Gastroesophageal sphincter (tissue), 4 donors: ENCODE measurements around the gene MAP2K6. TPM values are rescaled to one million over a fixed set of nuclear protein-coding genes. Genes with fewer than 3 reads are reported as not detected.

Experiments
- ATAC-seq: fragments of 150-250 bp; one replicate; pipeline ENCODE4 v1.9.1; 2016; ENCODE audit warnings: mild to moderate bottlenecking, moderate library complexity
- H3K27ac ChIP-seq, 4 donors: fragments of 200-600 bp; sonication (generic) in 3 of 4; 1 replicate in 3 of 4; 2 replicates in 1 of 4; pipeline ENCODE4 v1.5.1; 2016 to 2019
- H3K27me3 ChIP-seq: fragments of 200-600 bp; sonication (generic); one replicate; pipeline ENCODE4 v1.5.1; 2019
- H3K36me3 ChIP-seq, 2 donors: fragments of 200-600 bp; sonication (generic); one replicate each; pipeline ENCODE4 v1.5.1; 2019; ENCODE audit warnings: control low read depth in 1 of 2
- H3K4me1 ChIP-seq, 3 donors: fragments of 200-600 bp; sonication (generic); 1 replicate in 2 of 3; 2 replicates in 1 of 3; pipeline ENCODE4 v1.5.1; 2016 to 2019; ENCODE audit warnings: control low read depth in 2 of 3
- H3K4me3 ChIP-seq, 2 donors: fragments of 200-600 bp; sonication (generic); one replicate each; pipeline ENCODE4 v1.5.1; 2019; ENCODE audit warnings: mild to moderate bottlenecking in 1 of 2, moderate library complexity in 1 of 2
- H3K9me3 ChIP-seq, 3 donors: fragments of 200-600 bp; sonication (generic); one replicate each; pipeline ENCODE4 v1.5.1; 2017 to 2019; ENCODE audit warnings: control low read depth in 2 of 3
- EP300 ChIP-seq: sonication (generic); formaldehyde crosslinking; IDR thresholded peaks from one replicate; pipeline ENCODE4 v1.6.1; 2017; ENCODE audit warnings: antibody characterized with exemption, mild to moderate bottlenecking
- POLR2A ChIP-seq, 2 donors: fragments of 450-650 bp; IDR thresholded peaks; one replicate each; pipeline ENCODE4 v1.6.1; 2017; ENCODE audit warnings: antibody characterized with exemption in 2 of 2, mild to moderate bottlenecking in 2 of 2, moderate library complexity in 1 of 2
- POLR2AphosphoS5 ChIP-seq: sonication (generic); formaldehyde crosslinking; IDR thresholded peaks from one replicate; pipeline ENCODE4 v1.6.1; 2017; ENCODE audit warnings: antibody characterized with exemption
- WGBS, 2 donors: methylation state at CpG; one replicate each; pipeline ENCODE4 v1.1.5; 2018; ENCODE audit warnings: low coverage in 1 of 2; 5-methylcytosine and 5-hydroxymethylcytosine counted together
- total RNA-seq, 4 donors: library from RNA; depleted of rRNA; stranded (reverse); fragments of >200 nt; gene quantifications; one replicate each; pipeline ENCODE4 v1.1.0, GENCODE V29; 2016
- TF ChIP-seq, protein P1 (sequence below), 4 experiments: fragments of 200-600 bp in 2 of 4; fragments of 450-650 bp in 2 of 4; sonication (generic) in 1 of 4; IDR thresholded peaks; one replicate each; pipeline ENCODE4 v1.5.1; 2017 to 2019; ENCODE audit warnings: antibody characterized with exemption in 4 of 4, mild to moderate bottlenecking in 2 of 4, moderate library complexity in 2 of 4

MAP2K6 gene
- total RNA-seq, 4 donors from 2014 or later, result 0.69 to 8.7 (median 2.4) TPM

DNA sequence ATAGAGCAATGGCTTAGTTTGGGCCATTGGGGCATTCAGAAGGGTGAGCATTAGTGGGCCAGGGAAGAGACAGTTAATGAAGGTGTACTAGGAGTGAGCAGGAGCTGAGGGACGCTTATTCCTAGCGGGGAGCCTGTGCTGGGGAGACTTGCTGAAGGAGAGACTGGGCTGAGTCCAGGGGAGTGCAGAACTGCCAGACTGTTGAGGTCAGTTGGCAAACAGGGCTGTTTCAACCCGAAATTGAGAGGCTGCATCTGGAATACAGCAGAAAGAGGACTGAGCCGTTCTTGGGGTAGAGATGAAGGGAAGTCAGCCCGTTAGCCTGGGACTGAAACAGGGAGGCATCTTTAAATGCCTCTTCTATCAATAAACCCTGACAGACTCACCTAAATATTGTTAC is 33.2 kb downstream of the MAP2K6 start:
- H3K4me3 ChIP-seq, result peak overlapping the region in 1 of 2 donors; percentile 15
- no peaks in the 10 kb centered on the region for H3K36me3 ChIP-seq
- H3K27me3 ChIP-seq, result no peaks in the 10 kb centered on the region
- no peaks in the 10 kb centered on the region for H3K9me3 ChIP-seq
- peak overlapping the region in 2 of 4 donors; percentile 39 to 49 for H3K27ac ChIP-seq
- ATAC-seq, result no peak
- peaks cover 0 to 20% (median 7%) of the 10 kb centered on the region in 3 donors for H3K4me1 ChIP-seq
- 40 to 44% methylated on average over 3 to 5 of the region's 5 CpGs for WGBS, 2 donors
- TF ChIP-seq EP300, result no peak
- TF ChIP-seq, protein P1, sequence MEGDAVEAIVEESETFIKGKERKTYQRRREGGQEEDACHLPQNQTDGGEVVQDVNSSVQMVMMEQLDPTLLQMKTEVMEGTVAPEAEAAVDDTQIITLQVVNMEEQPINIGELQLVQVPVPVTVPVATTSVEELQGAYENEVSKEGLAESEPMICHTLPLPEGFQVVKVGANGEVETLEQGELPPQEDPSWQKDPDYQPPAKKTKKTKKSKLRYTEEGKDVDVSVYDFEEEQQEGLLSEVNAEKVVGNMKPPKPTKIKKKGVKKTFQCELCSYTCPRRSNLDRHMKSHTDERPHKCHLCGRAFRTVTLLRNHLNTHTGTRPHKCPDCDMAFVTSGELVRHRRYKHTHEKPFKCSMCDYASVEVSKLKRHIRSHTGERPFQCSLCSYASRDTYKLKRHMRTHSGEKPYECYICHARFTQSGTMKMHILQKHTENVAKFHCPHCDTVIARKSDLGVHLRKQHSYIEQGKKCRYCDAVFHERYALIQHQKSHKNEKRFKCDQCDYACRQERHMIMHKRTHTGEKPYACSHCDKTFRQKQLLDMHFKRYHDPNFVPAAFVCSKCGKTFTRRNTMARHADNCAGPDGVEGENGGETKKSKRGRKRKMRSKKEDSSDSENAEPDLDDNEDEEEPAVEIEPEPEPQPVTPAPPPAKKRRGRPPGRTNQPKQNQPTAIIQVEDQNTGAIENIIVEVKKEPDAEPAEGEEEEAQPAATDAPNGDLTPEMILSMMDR (IDR thresholded peaks at IDR 0.05), result no peak
- no peak for TF ChIP-seq POLR2A (IDR thresholded peaks at IDR 0.05)
- no peak for TF ChIP-seq POLR2AphosphoS5

GRCh38 chr17:69448431-69449102 is 34.1 kb downstream of the MAP2K6 start:
- TF ChIP-seq EP300, result no peak
- TF ChIP-seq, protein P1 (IDR thresholded peaks at IDR 0.05), result no peak
- TF ChIP-seq POLR2A (IDR thresholded peaks at IDR 0.05), result no peak
- no peaks in the 10 kb centered on the region for H3K36me3 ChIP-seq
- no peak for ATAC-seq
- no peaks in the 10 kb centered on the region for H3K9me3 ChIP-seq
- WGBS, 2 donors, result 20 to 41% methylated on average over 2 to 15 of the region's 16 CpGs
- H3K27ac ChIP-seq, result peak overlapping the region in 2 of 4 donors; percentile 39 to 49
- peaks cover 0 to 20% (median 7%) of the 10 kb centered on the region in 3 donors for H3K4me1 ChIP-seq
- H3K4me3 ChIP-seq, result peak overlapping the region in 1 of 2 donors; percentile 15
- no peaks in the 10 kb centered on the region for H3K27me3 ChIP-seq

- Histone ChIP-seq H3K36me3 (no peaks in the 10 kb centered on the region), H3K27me3 (no peaks in the 10 kb centered on the region), H3K4me3 (no peak overlapping the region), H3K27ac (no peak overlapping the region), H3K9me3 (no peaks in the 10 kb centered on the region), H3K4me1 (peaks cover 0 to 20% (median 7%) of the 10 kb centered on the region in 3 donors)
- ATAC-seq, result no peak
- TF ChIP-seq, protein P1 (IDR thresholded peaks at IDR 0.05), result no peak
- no peak for TF ChIP-seq EP300
- no peak for TF ChIP-seq POLR2A (IDR thresholded peaks at IDR 0.05)
- no peak for TF ChIP-seq POLR2AphosphoS5
- 82 to 100% methylated on average over 2 to 3 of the region's 4 CpGs for WGBS, 2 donors
Measured at GRCh38 chr17:69450131-69450530, 35.6 kb downstream of the MAP2K6 start.

DNA sequence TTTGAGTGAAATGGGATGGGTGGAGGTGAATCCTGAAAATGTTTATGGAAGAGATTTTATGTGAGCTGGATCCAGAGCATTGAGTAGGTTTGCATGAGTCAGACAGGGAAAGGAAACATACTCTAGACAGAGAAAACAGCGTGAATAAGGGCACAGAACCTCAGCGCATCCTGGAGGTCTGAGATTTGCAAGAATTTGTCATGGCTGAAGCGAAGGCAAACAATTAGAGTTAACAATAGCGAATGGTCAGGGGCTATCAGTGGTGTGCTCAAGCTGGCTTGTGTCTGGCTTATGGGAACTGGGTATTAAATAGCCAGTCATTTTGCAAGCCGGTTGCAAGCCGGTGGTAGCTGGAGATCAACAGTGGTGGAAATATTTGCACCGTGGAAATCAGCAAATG is 36.4 kb downstream of the MAP2K6 start:
- TF ChIP-seq EP300 (no peak), POLR2A (IDR thresholded peaks at IDR 0.05) (no peak), POLR2AphosphoS5 (no peak)
- TF ChIP-seq, protein P1 (IDR thresholded peaks at IDR 0.05), result no peak
- H3K4me1 ChIP-seq, result peaks cover 0 to 20% (median 7%) of the 10 kb centered on the region in 3 donors
- H3K27ac ChIP-seq, result no peak overlapping the region
- no peaks in the 10 kb centered on the region for H3K27me3 ChIP-seq
- 86 to 95% methylated on average over 7 of the region's 7 CpGs for WGBS, 2 donors
- ATAC-seq, result no peak
- no peaks in the 10 kb centered on the region for H3K9me3 ChIP-seq
- H3K36me3 ChIP-seq, result no peaks in the 10 kb centered on the region
- no peak overlapping the region for H3K4me3 ChIP-seq
